ENCODE data around the gene DPF3.

The DPF3 gene

DNA sequence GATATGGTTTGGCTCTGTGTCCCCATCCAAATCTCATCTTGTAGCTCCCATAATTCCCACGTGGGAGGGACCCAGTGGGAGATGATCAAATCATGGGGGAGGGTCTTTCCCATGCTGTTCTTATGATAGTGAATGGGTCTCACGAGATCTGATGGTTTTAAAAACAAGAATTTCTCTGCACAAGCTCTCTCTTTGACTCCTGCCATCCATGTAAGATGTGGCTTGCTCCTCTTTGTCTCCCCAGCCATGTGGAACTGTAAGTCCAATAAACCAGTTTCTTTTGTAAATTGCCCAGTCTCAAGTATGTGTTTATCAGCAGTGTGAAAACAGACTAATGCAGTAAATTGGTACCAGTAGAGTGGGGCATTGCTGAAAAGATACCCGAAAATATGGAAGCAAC is 146.2 kb downstream of the DPF3 start:
- DNase-seq (ENCODE audit: extremely low spot score, insufficient read length, low read depth), result no peak
- no peak for FAIRE-seq

DNA sequence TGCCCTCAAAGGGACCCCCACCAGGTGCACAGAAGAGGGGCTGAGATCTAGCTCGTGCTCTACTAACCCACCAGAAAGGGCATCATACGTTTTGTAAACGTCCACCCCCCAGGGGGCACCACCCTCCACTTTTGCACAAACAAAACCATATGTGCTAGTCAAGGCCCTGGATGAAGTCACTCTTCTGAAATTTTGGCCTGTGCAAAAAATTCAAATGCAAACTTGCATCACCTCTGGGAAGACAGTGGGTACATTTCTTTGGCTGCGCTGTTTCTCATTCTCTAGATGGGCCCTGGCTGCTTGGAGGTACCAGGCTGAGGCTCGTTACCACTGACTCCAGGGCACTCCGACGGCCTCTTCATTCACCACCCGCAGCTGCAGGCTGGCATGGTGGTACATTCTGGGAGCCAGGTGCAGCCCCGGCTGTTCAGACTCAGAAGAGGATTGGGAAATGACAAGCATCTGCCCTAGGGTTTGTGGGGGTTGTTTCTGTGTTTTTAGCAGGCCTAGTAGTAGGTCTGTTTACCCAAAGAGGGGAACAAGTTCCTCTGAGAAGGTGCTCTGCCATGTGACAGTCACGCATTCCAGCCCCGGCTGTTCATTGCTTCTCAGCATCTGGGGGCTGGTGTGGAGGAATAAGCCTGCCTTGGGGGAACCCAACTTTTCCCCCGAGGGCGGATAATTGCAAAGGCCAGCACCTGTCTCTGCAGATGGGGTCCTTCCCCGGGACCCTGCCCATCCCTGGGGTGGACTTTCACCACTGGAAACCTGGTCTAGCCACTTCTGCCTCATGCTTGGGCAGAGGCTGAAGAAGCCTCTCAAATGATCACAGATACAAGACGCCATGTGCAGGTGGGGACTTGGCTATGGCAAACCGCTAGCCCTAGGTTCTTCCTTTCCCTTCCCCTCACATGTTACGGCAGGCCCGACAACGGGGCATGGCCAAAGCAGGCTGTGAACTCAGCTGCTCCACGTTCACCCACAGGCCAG is 147.6 kb downstream of the DPF3 start:
- no peak for FAIRE-seq
- no peak for DNase-seq (ENCODE audit: extremely low spot score, insufficient read length, low read depth)

DNA sequence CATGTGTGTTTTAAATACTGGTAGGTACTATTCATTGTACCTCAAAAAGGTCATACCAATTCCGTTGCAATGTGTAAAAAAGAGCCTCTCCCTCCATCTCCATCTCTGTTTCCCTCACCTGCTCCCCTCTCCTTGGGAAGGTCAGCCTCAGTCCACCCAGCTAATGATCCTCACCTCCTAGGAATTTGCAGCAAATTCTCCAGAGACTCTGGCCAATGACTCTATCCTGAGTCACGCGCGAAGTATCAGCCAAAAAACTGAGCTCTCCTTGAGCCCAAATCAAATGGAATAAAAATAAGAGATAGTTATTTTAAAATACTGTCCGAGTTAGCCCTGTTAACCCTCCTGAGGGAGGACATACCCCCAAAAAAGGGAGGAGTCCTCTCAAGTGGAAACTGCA is 148.4 kb downstream of the DPF3 start:
- FAIRE-seq (no peak), DNase-seq (ENCODE audit: extremely low spot score, insufficient read length, low read depth) (no peak)

DNA sequence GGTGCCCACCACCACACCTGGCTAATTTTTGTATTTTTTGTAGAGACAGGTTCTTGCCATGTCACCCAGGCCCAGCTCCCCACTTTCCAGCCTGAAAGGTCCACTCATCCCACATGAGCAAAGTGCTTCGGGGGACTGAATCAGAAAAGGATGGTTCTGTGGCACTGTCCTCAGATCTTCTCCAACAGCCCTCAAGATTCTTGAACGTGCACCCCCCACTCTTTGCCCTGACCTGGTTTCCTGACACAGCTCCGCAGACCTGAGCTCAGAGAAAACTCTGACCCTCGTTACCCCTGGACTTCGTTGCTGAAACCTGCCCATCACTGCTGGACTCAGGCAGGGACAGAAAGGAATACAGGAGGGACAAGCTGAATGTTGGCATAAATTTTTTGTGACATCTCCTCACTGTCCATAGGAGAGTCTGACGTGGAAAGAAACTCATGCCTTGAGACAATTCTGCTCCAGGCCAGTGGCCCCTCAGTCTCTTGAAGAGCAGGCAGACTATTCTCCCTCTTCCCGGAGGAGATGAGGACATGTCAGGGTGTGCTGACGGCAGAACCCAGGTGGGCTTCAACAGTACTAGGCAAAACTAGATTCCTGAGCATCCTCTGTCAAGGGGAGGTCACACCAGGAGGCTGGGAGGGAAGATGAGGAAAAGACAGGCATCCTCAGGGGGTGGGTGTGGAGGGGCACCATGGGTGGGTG is 149.3 kb downstream of the DPF3 start:
- DNase-seq (ENCODE audit: extremely low spot score, insufficient read length, low read depth), result no peak
- FAIRE-seq, result no peak

DNA sequence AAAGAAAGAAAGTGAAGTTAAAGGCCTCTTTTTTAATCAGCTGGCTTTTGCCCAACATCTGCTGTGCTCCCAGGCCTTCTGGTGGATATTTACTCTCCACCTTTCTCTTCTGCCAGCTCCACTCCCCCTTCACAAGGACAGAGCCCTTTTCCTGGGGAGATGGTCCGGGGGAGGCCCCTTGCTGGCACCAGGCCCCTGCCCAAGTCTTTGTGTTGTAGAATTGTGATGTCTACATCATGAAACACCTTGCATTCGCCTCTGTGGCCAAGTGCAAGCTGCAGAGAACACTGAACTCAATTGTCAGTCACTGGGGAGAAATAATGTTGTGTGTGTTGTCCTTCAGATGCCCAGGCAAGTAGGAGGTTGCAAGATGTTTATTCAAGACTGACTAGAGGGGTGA is 150.3 kb downstream of the DPF3 start:
- no peak for DNase-seq (ENCODE audit: extremely low spot score, insufficient read length, low read depth)
- no peak for FAIRE-seq

DNA sequence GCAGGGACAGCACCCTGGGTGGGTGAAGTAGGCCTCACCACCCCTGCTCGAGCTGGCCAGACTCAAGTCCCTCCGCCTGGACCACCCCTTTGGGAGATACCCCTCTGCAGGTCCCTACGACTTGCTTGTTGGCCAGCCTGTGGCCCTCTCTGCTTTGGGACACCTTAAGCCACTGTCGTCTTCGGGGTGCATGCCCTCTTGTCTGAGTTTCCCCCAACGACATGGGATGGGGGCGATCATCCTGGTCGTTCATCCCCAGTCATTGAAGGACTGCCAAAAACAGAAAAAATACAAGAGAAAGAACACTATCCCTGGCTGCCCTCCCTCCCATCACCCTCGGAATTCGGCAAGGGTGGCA is 151.1 kb downstream of the DPF3 start:
- FAIRE-seq (no peak), DNase-seq (ENCODE audit: extremely low spot score, insufficient read length, low read depth) (no peak)

DNA sequence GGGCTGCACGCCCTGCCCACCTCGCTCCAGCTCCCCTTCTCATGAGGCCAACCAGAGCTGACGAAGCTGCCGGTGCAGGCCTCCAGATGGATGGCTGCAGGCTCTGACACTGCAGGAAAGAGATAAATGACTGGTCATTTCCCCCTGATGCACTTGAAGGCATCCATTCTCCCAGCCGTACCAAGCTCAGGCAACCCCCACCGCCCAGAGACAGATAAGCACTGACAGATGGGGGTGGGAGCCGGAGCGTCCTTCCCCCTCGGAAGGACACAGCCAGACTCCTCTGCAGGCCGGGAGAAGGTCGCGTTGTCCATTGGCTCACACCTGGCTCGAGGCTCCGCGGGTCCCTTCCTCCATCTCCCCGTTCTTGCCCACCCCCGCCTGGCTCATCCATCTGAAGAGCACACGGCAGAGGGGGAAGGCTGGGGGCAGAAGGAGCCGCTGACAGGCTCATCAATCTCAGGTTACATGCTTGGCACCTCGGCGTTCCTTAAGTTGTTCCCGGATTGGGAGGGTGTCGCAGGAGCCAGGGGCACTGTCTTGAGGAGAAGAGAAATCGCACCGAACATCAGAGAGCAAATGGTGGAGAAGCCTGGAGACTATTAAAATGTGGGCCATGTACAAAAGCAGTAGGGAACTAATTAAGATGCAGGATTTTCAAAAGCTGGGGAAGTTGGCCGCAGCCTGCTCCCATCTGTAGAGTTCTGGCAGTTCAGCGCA is 151.6 kb downstream of the DPF3 start:
- DNase-seq (ENCODE audit: extremely low spot score, insufficient read length, low read depth), result no peak
- FAIRE-seq, result no peak

DNA sequence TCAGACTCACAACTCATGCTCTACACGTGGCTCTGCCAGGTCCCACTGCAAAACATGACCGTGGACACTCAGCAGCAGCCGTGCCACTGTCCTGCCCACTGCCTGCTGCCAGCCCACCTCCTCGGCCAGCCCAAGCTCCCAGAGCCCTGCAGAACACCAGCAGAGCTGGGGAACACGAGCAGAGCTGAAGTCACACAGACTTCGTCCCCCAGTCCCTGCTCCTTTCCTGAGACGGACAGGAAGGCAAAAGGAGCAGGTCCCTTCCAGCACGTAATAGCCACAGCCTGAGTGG is 152.1 kb downstream of the DPF3 start:
- DNase-seq (ENCODE audit: extremely low spot score, insufficient read length, low read depth), result no peak
- no peak for FAIRE-seq

DNA sequence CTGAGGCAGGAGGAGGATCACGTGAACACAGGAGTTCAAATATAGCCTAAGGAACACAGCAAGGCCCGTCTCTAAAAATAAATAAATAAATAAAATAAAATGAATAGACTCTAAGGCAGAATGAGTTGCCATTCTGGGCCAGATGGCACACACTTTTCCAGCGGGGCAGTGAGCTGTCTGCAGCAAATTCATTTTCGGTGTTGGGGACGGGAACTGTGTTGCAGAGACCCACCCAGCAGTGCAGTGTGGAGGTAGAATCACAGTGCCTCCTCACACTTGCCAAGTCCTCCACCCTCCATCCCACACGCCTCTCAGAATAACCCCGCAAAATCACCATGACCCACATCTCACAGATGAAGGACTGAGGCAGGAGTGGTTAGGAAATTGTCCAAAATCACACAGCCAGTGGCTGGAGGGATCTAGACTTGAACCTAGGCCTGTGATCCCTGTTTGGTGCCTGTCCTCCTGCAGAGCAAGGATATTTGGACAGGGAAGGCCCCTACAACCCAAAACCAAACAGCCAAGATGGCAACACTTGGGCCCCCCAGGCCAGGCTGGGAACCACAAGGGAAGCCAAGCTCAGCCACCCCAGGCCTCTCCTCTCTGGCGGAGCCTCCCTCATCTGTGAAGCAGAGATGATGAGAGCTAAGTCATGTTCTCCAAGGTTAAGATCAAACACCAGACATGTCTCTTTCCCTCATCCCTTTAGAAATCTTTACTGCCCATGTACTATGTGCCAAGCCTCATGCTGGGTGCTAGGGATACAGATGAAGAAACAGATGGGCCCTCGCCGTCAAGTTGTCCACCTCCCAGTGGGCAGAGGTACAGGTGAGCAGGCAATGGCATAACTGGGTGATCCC is 152.7 kb downstream of the DPF3 start:
- no peak for FAIRE-seq
- DNase-seq (ENCODE audit: extremely low spot score, insufficient read length, low read depth), result no peak

DNA sequence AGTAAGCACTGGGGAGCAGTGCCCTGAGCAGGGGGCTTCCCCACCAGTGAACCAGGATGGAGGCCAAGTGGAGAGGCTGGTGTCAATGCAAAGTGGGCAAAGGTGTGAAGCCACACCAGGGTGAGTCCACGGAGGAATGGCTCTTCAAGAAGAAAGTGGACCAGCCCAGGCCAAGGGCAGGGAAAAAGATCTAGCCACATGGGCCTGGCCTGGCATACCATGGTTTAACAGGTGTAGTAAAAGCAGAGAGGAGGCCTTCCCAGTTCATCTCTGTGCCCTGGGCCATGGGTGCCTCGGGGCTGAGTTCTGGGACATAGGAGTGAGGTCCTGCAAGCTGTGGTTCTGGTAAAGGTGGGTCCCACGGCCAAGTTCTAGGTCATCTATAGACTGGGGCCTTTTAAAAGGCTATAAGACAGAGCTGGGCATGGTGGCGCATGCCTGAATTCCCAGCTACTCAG is 153.4 kb downstream of the DPF3 start:
- DNase-seq (ENCODE audit: extremely low spot score, insufficient read length, low read depth) (no peak), FAIRE-seq (no peak)

DNA sequence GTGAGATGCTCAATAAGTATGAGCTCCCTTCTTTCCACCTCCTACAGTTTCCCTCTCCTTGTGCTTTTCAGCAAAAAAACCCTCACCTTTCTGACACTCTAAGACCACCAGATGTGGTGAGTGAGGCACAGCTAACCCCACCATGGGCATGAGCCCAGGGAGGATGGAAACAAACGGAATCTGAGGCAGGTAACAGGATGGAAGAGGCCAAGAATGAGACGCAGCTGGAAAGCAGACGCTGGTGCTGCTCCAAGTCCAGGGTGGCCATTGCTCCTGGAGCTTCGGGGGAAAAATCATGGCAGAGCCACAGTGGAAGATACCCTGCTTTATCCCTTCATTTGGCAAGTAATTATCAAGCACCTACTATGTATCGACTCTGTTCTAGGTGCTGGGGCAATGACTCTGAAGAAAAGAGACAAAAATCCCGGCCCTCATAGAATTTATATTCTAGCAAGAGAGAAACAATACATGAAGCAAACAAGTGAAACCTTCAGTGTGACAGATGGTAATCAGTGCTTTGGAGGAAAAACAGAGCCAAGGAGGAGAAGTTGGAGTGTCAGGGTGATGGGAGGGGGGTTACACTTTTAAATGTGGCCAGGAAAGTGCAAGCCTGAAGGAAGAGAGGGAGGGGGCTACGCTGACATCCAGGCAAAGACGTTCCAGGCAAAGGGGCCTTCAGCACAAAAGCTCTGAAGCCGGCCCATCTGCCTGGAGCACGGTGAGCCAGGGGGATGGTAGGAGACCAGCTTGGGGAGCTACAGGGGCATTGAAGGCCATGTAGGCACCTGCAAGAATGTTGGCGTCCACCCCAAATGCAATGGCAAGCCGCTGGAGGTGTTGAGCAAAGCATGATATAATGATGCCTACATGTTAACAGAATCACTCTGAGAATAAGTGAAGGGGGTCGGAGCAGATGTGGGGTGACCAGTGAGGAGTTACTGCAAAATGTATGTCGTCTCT is 154.2 kb downstream of the DPF3 start:
- no peak for FAIRE-seq

DNA sequence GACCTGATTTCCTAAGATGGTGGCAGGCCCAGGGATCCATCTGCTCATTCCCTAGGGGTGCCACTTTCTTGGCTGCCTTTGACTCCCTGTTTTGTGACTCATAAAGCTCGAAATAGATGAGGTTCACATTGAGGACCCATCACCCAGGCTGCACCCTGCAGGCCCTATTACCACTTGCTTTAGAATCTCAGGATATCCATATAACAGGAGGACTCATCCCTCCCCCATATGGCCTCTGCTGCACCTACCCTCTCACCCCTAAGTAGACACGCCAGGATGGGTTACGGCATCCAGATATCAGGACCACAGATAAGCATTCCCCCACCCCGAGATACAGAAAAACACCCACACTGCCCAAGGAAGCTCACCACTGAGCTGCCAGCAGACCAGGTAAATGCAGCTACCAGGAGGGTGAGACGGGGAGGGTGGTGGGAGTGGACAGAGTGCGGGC is 155.7 kb downstream of the DPF3 start:
- no peak for DNase-seq (ENCODE audit: extremely low spot score, insufficient read length, low read depth)
- FAIRE-seq, result no peak

More for the DNA sequence above, 154.2 kb downstream of the DPF3 start:
- no peak for DNase-seq (ENCODE audit: extremely low spot score, insufficient read length, low read depth)

DNA sequence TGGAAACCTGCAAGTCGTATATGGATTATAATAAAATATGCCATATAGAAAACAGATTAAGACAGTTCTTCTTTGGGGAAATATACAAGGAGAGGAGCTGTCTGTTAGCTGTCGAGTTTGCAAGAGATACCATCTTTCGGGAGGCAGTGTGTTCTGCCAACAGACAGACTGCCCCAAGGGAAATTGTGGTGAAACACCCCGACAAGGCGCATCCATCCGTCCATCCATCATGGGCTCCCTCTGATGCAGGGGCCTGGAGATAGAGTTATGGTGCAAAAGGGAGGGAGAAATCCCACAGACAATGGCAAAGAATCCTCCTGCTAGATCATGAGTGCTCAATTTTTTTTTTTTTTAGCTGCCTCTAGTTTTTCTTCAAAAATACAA is 156.3 kb downstream of the DPF3 start:
- FAIRE-seq, result no peak

DNA sequence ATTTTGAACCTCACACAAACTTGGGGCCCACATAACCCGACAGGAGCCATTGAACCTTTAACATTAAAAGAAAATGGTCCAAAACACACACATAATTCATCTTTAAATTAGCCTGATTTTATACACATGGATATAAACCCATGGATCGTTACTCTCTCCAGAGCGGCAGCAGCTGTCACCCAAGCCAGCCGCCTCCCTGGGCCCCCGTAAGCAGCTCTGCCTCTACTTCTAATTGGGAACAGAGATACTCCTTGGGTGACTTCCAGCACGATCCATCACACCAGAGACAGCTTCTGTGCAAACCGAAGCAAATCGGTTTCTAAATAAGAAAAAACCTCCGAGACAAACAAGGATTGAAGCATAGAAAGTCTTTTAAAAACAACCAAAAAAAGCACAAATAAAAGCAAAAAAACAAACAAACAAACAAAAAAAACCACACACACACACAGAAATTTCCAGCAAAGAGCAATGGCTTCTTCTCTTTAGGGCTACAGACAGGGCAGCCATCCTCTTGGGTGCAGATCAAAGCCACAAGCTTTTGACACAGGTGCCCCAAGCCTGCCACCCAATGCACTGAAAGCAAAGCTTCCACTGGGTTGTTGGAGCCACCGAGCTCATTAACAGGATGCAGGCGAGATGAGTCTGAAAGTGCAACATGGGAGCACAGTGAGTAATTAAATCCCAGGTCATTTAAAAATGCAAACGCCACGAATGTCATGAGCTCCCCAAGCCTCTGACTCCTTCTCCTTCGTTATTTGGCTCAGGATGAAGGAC is 156.9 kb downstream of the DPF3 start:
- no peak for FAIRE-seq
- DNase-seq (ENCODE audit: extremely low spot score, insufficient read length, low read depth), result no peak

More for the DNA sequence above, 156.3 kb downstream of the DPF3 start:
- no peak for DNase-seq (ENCODE audit: extremely low spot score, insufficient read length, low read depth)

DNA sequence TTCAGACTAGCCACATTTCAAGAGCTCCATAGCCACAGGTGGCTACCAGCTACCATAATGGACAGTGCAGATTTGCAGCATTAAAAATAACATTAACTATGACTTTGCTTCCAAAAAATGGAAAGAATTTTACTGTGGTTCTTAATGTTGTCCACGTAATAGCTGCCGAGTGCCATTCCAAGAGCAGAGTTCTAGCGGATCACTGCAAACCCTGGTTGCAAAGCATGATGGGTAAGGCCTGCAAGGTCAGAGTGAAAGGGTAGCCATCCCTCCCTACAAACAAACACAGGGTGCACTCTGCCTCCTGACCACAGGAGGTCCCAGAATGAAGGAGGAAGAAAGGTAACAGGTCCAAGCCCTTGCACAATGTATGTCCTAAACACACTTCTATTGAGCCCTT is 157.6 kb downstream of the DPF3 start:
- DNase-seq (ENCODE audit: extremely low spot score, insufficient read length, low read depth), result no peak
- FAIRE-seq, result no peak

DNA sequence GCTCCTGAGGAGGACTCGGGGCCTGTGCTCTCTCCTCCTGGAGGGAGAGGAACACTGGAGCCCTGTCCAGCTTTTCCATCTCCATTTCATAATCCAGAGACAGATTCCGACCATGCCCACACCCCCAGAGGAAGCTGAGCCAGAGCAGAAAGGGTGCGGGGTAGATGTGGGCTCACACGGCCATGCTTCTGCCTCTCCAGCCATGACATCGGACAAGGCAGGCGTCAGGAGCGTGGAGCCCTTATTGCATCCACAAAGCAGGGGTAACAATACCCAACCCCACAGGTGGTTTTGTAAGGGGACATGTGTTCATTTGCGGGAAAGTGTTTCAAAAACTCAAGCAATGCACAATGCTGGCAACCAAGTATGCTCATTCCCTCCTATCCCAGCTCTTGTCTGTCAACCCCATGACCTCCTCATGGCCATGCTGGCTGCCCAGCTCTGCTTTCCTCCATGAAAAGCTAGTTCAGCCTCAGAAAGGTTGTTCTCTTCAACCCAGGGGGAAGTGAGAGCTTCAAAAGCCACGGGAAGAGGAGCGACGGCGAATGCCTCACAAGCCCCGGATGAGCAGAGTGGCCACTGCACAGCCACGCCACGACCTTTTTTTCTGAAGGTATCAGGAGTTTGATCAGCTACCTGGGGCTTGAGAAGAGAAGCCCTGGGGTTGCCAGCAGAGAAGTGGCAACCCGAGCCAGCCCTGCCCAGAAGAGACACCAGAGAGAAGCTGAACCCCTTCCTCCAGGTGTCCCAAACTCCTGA is 161.7 kb downstream of the DPF3 start:
- no peak for DNase-seq (ENCODE audit: extremely low spot score, insufficient read length, low read depth)
- no peak for FAIRE-seq

DNA sequence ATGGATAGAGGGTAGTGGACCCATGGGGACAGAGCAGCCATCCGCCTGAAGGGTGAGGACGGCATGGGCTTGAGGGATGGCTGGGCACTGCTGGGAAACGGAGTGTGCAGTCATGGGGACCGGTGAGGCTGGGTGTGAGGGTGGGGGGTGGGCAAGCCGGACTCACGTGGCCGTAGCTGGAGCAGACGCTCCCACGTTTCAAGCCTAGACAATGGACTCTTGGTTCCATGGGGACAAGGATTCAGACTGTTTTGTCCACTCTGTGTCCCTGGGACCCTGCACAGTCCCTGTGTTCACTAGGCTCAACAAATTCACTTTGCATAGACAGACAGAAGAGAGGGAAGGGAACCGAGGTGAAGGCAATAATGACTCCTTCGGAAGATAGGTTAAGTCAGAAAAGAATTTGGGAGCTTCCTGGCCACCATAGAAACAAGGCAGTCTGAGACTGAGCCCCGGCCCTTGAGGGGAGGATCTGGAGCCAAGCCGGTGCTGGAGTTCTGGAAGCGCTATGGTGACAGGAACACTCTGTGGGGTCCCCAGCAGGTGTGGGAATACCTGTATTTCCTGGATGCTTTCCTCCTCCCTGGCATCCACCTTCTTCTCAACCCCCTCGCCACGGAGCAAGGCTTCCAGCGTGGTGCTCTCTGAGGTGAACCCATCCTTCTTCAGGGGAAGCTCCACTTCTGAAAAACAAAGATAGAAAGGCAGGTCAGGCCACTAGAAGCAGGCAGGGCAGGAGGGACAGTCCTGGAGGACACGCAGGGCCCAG is 162.5 kb downstream of the DPF3 start:
- no peak for DNase-seq (ENCODE audit: extremely low spot score, insufficient read length, low read depth)
- FAIRE-seq, result no peak
